ENCODE results near the gene RBMS1. TPM values are rescaled to one million over a fixed set of nuclear protein-coding genes. Genes with fewer than 3 reads are reported as not detected.

Gene RBMS1
- polyA plus RNA-seq, 1 donor (not counting 4 experiments of a cell fraction or from before 2014, with no cell fraction given): 89.1 TPM

GRCh38 chr2:160533482-160533881 is 39.9 kb upstream of the RBMS1 start:
- DNase-seq (ENCODE audit: low read depth, low spot score) (no peak), FAIRE-seq (no peak)
- Histone ChIP-seq H3K27me3 (ENCODE audit: control insufficient read depth, extremely low read depth, insufficient read depth, low read length) (no peaks in the 10 kb centered on the region), H3K79me2 (ENCODE audit: control insufficient read depth, insufficient read depth, low read length) (no peaks in the 10 kb centered on the region), H3K9ac (ENCODE audit: control insufficient read depth, extremely low read depth, insufficient read depth, low read length) (no peak overlapping the region), H2AFZ (ENCODE audit: control insufficient read depth, low read length) (no peak overlapping the region), H3K4me3 (ENCODE audit: control insufficient read depth in 2 of 3, extremely low read depth in 1 of 3, insufficient read depth in 2 of 3, low read depth in 1 of 3, low read length in 3 of 3) (no peak overlapping the region), H4K20me1 (ENCODE audit: control insufficient read depth, extremely low read depth, insufficient read depth, low read length) (no peaks in the 10 kb centered on the region), H3K4me1 (ENCODE audit: control insufficient read depth, extremely low read depth, insufficient read depth, low read length) (no peaks in the 10 kb centered on the region), H3K9me3 (ENCODE audit: control insufficient read depth, low read depth, low read length) (no peaks in the 10 kb centered on the region), H3K4me2 (ENCODE audit: control insufficient read depth, extremely low read depth, insufficient read depth, low read depth, low read length) (no peak overlapping the region), H3K36me3 (ENCODE audit: control insufficient read depth in 2 of 2, extremely low read depth in 1 of 2, insufficient read depth in 2 of 2, low read length in 2 of 2) (no peaks in the 10 kb centered on the region), H3K27ac (ENCODE audit: control insufficient read depth, insufficient read depth, low read length) (no peak overlapping the region), H3K9me1 (ENCODE audit: control insufficient read depth, extremely low read depth, insufficient read depth, low read length) (no peaks in the 10 kb centered on the region)
- dilution Hi-C loops (cut with MboI; ENCODE audit: extremely low pct_ligation_motif_present, low sequenced_read_pairs): no loop called here
- no peak for TF ChIP-seq EZH2 (IDR thresholded peaks at IDR 0.05; ENCODE audit: low read length)
- TF ChIP-seq CTCF (optimal IDR thresholded peaks at IDR 0.05 in 1 of 3, IDR thresholded peaks at IDR 0.05 in 1 of 3, conservative IDR thresholded peaks at IDR 0.05 in 1 of 3; ENCODE audit: extremely low read depth in 1 of 3, insufficient read depth in 2 of 3, low read length in 3 of 3): no peak

GRCh38 chr2:160532388-160532787 is 38.8 kb upstream of the RBMS1 start:
- no peak overlapping the region for H2AFZ ChIP-seq (ENCODE audit: control insufficient read depth, low read length)
- no peaks in the 10 kb centered on the region for H3K9me1 ChIP-seq (ENCODE audit: control insufficient read depth, extremely low read depth, insufficient read depth, low read length)
- no peak for TF ChIP-seq EZH2 (IDR thresholded peaks at IDR 0.05; ENCODE audit: low read length)
- TF ChIP-seq CTCF (optimal IDR thresholded peaks at IDR 0.05 in 1 of 3, IDR thresholded peaks at IDR 0.05 in 1 of 3, conservative IDR thresholded peaks at IDR 0.05 in 1 of 3; ENCODE audit: extremely low read depth in 1 of 3, insufficient read depth in 2 of 3, low read length in 3 of 3): no peak
- no peak overlapping the region for H3K27ac ChIP-seq (ENCODE audit: control insufficient read depth, insufficient read depth, low read length)
- H3K4me3 ChIP-seq (ENCODE audit: control insufficient read depth in 2 of 3, extremely low read depth in 1 of 3, insufficient read depth in 2 of 3, low read depth in 1 of 3, low read length in 3 of 3): no peak overlapping the region
- no peak overlapping the region for H3K9ac ChIP-seq (ENCODE audit: control insufficient read depth, extremely low read depth, insufficient read depth, low read length)
- no peaks in the 10 kb centered on the region for H3K4me1 ChIP-seq (ENCODE audit: control insufficient read depth, extremely low read depth, insufficient read depth, low read length)
- no peaks in the 10 kb centered on the region for H3K9me3 ChIP-seq (ENCODE audit: control insufficient read depth, low read depth, low read length)
- H4K20me1 ChIP-seq (ENCODE audit: control insufficient read depth, extremely low read depth, insufficient read depth, low read length): no peaks in the 10 kb centered on the region
- FAIRE-seq (no peak), DNase-seq (ENCODE audit: low read depth, low spot score) (no peak)
- dilution Hi-C loops (cut with MboI; ENCODE audit: extremely low pct_ligation_motif_present, low sequenced_read_pairs): no loop called here
- no peaks in the 10 kb centered on the region for H3K79me2 ChIP-seq (ENCODE audit: control insufficient read depth, insufficient read depth, low read length)
- H3K4me2 ChIP-seq (ENCODE audit: control insufficient read depth, extremely low read depth, insufficient read depth, low read depth, low read length): no peak overlapping the region
- H3K36me3 ChIP-seq (ENCODE audit: control insufficient read depth in 2 of 2, extremely low read depth in 1 of 2, insufficient read depth in 2 of 2, low read length in 2 of 2): no peaks in the 10 kb centered on the region
- H3K27me3 ChIP-seq (ENCODE audit: control insufficient read depth, extremely low read depth, insufficient read depth, low read length): no peaks in the 10 kb centered on the region

Data from keratinocyte (primary cell).